Measurements from ENCODE around the gene HLA-DOA. TPM values are rescaled to one million over a fixed set of nuclear protein-coding genes. Genes with fewer than 3 reads are reported as not detected.

Gene HLA-DOA
- total and polyA plus RNA-seq, 10 of the 15 experiments (the other 5 are each of a cell fraction or from before 2014, with no cell fraction given), result 8.8 to 108 (median 58.3) TPM

GRCh38 chr6:32969685-32970412 is 39.5 kb downstream of the HLA-DOA start (continued):
- TF ChIP-seq SMC3 (IDR thresholded peaks at IDR 0.05; ENCODE audit: borderline replicate concordance, low read length) (no peak), SP1 (IDR thresholded peaks at IDR 0.05; ENCODE audit: low read depth, low read length) (peak; percentile 13), IKZF1 (conservative IDR thresholded peaks at IDR 0.05) (peak; percentile 62; the same call in 1 of the 2 replicates), SPI1 (IDR thresholded peaks at IDR 0.05; ENCODE audit: borderline replicate concordance, insufficient read depth, low read depth, low read length) (0 out of 2 replicates have a peak, but pooled peaks have one; percentile 1), STAT1 (conservative IDR thresholded peaks at IDR 0.05) (no peak), IRF4 (IDR thresholded peaks at IDR 0.05; ENCODE audit: low read depth, low read length) (no peak), HDGF (IDR thresholded peaks at IDR 0.05) (no peak), ZNF207 (IDR thresholded peaks at IDR 0.05; ENCODE audit: borderline replicate concordance) (no peak), JUND (IDR thresholded peaks at IDR 0.05; ENCODE audit: low read depth, low read length) (no peak), ZSCAN29 (IDR thresholded peaks at IDR 0.05) (no peak), CEBPB (IDR thresholded peaks at IDR 0.05; ENCODE audit: borderline replicate concordance in 1 of 2, low read depth in 2 of 2, low read length in 2 of 2) (no peak), PAX5 (IDR thresholded peaks at IDR 0.05; ENCODE audit: borderline replicate concordance, low read depth, low read length) (no peak), ZNF274 (IDR thresholded peaks at IDR 0.05; ENCODE audit: insufficient read depth, insufficient read length) (no peak), MXI1 (IDR thresholded peaks at IDR 0.05; ENCODE audit: low read depth, low read length) (no peak), SRF (IDR thresholded peaks at IDR 0.05; ENCODE audit: low read depth in 2 of 2, low read length in 2 of 2) (no peak), IKZF2 (IDR thresholded peaks at IDR 0.05) (peak; percentile 15 to 19; a peak in 1 of 4 replicates), TCF7 (IDR thresholded peaks at IDR 0.05; ENCODE audit: borderline replicate concordance) (no peak), CHD1 (IDR thresholded peaks at IDR 0.05; ENCODE audit: low read depth, low read length) (0 out of 2 replicates have a peak, but pooled peaks have one; percentile 27), SREBF1 (IDR thresholded peaks at IDR 0.05; ENCODE audit: low read length) (no peak)
- TF ChIP-seq, protein P1, sequence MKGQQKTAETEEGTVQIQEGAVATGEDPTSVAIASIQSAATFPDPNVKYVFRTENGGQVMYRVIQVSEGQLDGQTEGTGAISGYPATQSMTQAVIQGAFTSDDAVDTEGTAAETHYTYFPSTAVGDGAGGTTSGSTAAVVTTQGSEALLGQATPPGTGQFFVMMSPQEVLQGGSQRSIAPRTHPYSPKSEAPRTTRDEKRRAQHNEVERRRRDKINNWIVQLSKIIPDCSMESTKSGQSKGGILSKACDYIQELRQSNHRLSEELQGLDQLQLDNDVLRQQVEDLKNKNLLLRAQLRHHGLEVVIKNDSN (IDR thresholded peaks at IDR 0.05; ENCODE audit: borderline replicate concordance, extremely low read length, insufficient read depth, low read depth, low read length), result no peak
- TF ChIP-seq, protein P2, sequence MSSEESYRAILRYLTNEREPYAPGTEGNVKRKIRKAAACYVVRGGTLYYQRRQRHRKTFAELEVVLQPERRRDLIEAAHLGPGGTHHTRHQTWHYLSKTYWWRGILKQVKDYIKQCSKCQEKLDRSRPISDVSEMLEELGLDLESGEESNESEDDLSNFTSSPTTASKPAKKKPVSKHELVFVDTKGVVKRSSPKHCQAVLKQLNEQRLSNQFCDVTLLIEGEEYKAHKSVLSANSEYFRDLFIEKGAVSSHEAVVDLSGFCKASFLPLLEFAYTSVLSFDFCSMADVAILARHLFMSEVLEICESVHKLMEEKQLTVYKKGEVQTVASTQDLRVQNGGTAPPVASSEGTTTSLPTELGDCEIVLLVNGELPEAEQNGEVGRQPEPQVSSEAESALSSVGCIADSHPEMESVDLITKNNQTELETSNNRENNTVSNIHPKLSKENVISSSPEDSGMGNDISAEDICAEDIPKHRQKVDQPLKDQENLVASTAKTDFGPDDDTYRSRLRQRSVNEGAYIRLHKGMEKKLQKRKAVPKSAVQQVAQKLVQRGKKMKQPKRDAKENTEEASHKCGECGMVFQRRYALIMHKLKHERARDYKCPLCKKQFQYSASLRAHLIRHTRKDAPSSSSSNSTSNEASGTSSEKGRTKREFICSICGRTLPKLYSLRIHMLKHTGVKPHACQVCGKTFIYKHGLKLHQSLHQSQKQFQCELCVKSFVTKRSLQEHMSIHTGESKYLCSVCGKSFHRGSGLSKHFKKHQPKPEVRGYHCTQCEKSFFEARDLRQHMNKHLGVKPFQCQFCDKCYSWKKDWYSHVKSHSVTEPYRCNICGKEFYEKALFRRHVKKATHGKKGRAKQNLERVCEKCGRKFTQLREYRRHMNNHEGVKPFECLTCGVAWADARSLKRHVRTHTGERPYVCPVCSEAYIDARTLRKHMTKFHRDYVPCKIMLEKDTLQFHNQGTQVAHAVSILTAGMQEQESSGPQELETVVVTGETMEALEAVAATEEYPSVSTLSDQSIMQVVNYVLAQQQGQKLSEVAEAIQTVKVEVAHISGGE (CRISPR knock-in tag; IDR thresholded peaks at IDR 0.05), result no peak
- TF ChIP-seq, protein P3, sequence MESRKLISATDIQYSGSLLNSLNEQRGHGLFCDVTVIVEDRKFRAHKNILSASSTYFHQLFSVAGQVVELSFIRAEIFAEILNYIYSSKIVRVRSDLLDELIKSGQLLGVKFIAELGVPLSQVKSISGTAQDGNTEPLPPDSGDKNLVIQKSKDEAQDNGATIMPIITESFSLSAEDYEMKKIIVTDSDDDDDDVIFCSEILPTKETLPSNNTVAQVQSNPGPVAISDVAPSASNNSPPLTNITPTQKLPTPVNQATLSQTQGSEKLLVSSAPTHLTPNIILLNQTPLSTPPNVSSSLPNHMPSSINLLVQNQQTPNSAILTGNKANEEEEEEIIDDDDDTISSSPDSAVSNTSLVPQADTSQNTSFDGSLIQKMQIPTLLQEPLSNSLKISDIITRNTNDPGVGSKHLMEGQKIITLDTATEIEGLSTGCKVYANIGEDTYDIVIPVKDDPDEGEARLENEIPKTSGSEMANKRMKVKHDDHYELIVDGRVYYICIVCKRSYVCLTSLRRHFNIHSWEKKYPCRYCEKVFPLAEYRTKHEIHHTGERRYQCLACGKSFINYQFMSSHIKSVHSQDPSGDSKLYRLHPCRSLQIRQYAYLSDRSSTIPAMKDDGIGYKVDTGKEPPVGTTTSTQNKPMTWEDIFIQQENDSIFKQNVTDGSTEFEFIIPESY (IDR thresholded peaks at IDR 0.05), result no peak
